Measurements from ENCODE around the gene FARP1.

GRCh38 chr13:98411013-98411412 lies 268.1 kb downstream of the FARP1 start:
- TF ChIP-seq EP300 (IDR thresholded peaks at IDR 0.05), result no peak
- TF ChIP-seq CTCF (IDR thresholded peaks at IDR 0.05), result no peak
- TF ChIP-seq POLR2AphosphoS5 (IDR thresholded peaks at IDR 0.05), result no peak

All from suprapubic skin (tissue), 4 donors.